WERI-Rb-1 (cell line): ENCODE results near the gene HSPB1.
"Not testable (repeated sequence)": the region's sequence is repeated elsewhere in the genome, so short reads cannot be mapped to it uniquely, and the experiment has no call there.

ENCODE experiments used
- DNase-seq: peaks from one replicate; pipeline ENCODE4 v3.0.0-alpha.2; 2020
- H3K27ac ChIP-seq: fragments of 250-450 bp; sonication (Bioruptor Pico); 2 replicates; pipeline ENCODE4 v1.5.1; 2020; ENCODE audit warnings: mild to moderate bottlenecking, moderate library complexity
- H3K27me3 ChIP-seq: fragments of 250-450 bp; sonication (Bioruptor Pico); 2 replicates; pipeline ENCODE4 v1.5.1; 2021; ENCODE audit warnings: mild to moderate bottlenecking, low read depth, moderate library complexity; ENCODE audit not compliant: insufficient read depth, severe bottlenecking
- H3K36me3 ChIP-seq: fragments of 250-450 bp; sonication (Bioruptor Pico); 2 replicates; pipeline ENCODE4 v1.5.1; 2020; ENCODE audit warnings: mild to moderate bottlenecking, moderate library complexity
- H3K4me3 ChIP-seq: 2 replicates; pipeline ENCODE4 v1.5.1; 2011; ENCODE audit warnings: low read depth, mild to moderate bottlenecking, control low read depth, low read length
- H3K9me3 ChIP-seq: fragments of 250-450 bp; sonication (Bioruptor Pico); 2 replicates; pipeline ENCODE4 v1.5.1; 2021; ENCODE audit warnings: mild to moderate bottlenecking, moderate library complexity; ENCODE audit not compliant: severe bottlenecking
- CTCF ChIP-seq: IDR thresholded peaks from 2 replicates; pipeline ENCODE4 v1.5.1; 2011; ENCODE audit warnings: low read depth, mild to moderate bottlenecking, control low read depth, inconsistent platforms, low read length

HSPB1 gene

DNA sequence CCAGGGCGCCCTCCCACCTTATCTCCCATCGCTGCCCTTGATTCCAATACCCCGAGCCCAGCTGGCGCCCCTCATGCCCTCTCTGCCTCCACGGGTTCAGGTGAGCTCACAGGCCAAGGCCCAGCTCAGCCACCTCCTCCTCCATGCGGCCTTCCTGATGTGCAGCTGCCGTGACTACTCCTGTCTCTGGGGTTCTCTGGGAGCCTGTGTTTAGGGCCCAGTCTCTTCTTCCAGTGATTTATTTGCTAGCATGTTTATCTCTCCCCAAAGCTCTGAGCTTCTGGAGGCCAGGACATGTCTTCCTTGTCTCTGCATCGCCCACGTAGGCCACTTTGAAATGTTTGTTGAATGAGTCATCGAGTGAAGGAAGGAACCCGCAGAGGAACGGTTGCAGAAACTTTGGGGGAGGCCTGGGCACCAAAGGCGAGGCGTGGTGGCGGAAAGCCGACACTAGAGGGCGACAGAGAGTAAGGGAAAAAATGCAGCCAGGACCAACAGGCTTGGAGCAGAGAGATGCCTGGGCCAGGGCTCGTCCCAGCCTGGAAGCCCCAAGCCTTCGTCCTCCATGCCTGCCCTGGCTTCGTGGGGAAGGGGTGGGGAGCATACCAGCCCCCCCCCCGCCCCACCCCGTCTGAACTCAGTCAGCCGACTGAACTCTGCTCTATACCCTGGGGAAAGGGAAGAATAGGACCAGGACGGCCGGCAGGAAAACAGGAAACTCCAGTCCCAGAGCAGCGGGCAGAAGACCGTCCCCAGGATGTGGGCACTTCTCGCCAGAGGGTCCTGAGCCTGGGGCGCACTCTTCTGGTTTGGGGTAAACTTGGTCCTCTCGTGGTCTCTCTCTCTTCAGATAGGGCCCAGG is 10.9 kb upstream of the HSPB1 start:
- Histone ChIP-seq H3K36me3 (peaks cover 3% of the 10 kb centered on the region; the same call in 1 of the 2 replicates), H3K27me3 (no peaks in the 10 kb centered on the region), H3K4me3 (no peak overlapping the region), H3K9me3 (no peaks in the 10 kb centered on the region), H3K27ac (peak overlapping the region; percentile 28; the same call in 1 of the 2 replicates)
- peak; percentile 83 for DNase-seq
- TF ChIP-seq CTCF: peak; percentile 95

DNA sequence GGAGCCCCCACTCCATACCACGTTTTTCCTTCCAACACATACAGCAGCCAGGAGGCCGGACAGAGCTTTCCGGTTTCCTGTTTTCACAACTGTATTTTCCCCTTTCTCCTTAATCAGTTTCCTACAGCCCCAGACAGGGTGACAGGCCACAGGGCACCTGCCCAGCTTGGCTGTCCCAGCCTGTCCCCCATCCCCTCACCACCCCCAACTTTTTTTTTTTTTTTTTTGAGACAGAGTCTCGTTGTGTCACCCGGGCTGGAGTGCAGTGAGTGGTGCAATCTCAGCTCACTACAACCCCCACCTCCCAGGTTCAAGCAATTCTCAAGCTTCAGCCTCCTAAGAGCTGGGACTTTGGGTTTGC is 10.3 kb upstream of the HSPB1 start:
- H3K36me3 ChIP-seq: no peaks in the 10 kb centered on the region; the same call in 1 of the 2 replicates
- no peaks in the 10 kb centered on the region for H3K9me3 ChIP-seq
- no peaks in the 10 kb centered on the region for H3K27me3 ChIP-seq
- DNase-seq: no peak
- H3K4me3 ChIP-seq: no peak overlapping the region
- peak overlapping the region; percentile 28; the same call in 1 of the 2 replicates for H3K27ac ChIP-seq
- no peak for TF ChIP-seq CTCF

- H3K9me3 ChIP-seq, H3K27ac ChIP-seq, DNase-seq, H3K36me3 ChIP-seq, H3K27me3 ChIP-seq, H3K4me3 ChIP-seq: not testable (repeated sequence)
Observed at GRCh38 chr7:76292911-76293310, 9.6 kb upstream of the HSPB1 start.

DNA sequence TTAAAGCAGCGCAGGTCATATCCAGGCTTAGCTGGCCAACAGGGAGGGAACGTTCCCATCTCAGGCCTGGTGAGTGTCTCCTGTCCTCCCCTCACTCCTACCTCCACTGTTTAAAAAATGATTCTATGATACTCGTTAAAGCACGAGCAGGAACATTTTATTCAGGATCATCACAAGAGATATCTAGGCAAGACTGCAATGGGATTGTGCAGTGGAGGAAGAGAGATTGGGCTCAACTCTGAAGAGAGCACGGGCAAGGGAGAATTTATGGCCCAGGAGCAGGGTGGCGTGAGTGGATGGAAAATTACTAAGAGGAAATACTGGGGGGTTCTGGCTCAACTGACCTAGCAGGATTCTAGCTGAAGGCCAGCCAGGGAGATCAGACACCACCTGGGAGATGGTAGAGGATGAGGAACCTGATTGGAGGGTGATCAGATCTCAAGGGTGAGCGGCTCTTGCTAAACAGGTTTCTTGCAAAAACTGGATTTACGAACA is 9.0 kb upstream of the HSPB1 start:
- H3K36me3 ChIP-seq: no peaks in the 10 kb centered on the region
- no peak for DNase-seq
- no peak overlapping the region for H3K4me3 ChIP-seq
- H3K9me3 ChIP-seq: no peaks in the 10 kb centered on the region
- TF ChIP-seq CTCF: no peak
- no peak overlapping the region for H3K27ac ChIP-seq
- H3K27me3 ChIP-seq: no peaks in the 10 kb centered on the region

GRCh38 chr7:76294344-76295024 is 8.0 kb upstream of the HSPB1 start:
- peak; percentile 60 for DNase-seq
- H3K36me3 ChIP-seq: no peaks in the 10 kb centered on the region
- H3K27ac ChIP-seq: no peak overlapping the region
- no peaks in the 10 kb centered on the region for H3K27me3 ChIP-seq
- TF ChIP-seq CTCF: no peak
- H3K9me3 ChIP-seq: no peaks in the 10 kb centered on the region
- H3K4me3 ChIP-seq: no peak overlapping the region
